Astrocyte (in vitro differentiated cells and primary cell): ENCODE measurements around the gene CCR5.

ENCODE experiments used
- CTCF ChIP-seq: IDR thresholded peaks from 2 replicates; pipeline ENCODE4 v1.5.1; 2011; ENCODE audit warnings: low read depth, mild to moderate bottlenecking, inconsistent platforms, low read length, moderate library complexity; ENCODE audit not compliant: insufficient read depth
- EZH2 ChIP-seq: IDR thresholded peaks from 2 replicates; pipeline ENCODE4 v1.6.1; 2012; ENCODE audit warnings: mild to moderate bottlenecking, low read length, inconsistent platforms; ENCODE audit not compliant: insufficient read depth

GRCh38 chr3:46399098-46399497, 28.4 kb downstream of the CCR5 start:
- no peak for TF ChIP-seq CTCF
- TF ChIP-seq EZH2, result no peak
